NCI-H2029 (cell line): ENCODE data around the gene EDN2.

Source experiments
- DNase-seq: peaks from one replicate; lab custom pipeline; 2025; lab: John Stamatoyannopoulos, UW

EDN2 gene

GRCh38 chr1:41483001-41483850 is 1.3 kb downstream of the EDN2 start:
- no peak for DNase-seq

GRCh38 chr1:41482001-41482765 is 2.3 kb downstream of the EDN2 start:
- peak; percentile 100 for DNase-seq

GRCh38 chr1:41481109-41481775 is 3.2 kb downstream of the EDN2 start:
- peak; percentile 98 for DNase-seq

- no peak for DNase-seq
Observed at GRCh38 chr1:41480204-41481108, 4.0 kb downstream of the EDN2 start.

GRCh38 chr1:41479808-41480160 is 4.7 kb downstream of the EDN2 start:
- DNase-seq, result no peak

- no peak for DNase-seq
Observed at GRCh38 chr1:41479000-41479807, 5.3 kb downstream of the EDN2 start.

- DNase-seq, result no peak
Observed at GRCh38 chr1:41478118-41478748, 6.2 kb downstream of the EDN2 start.

- peak; percentile 99 for DNase-seq
Observed at GRCh38 chr1:41476807-41477361, 7.6 kb downstream of the EDN2 start.

GRCh38 chr1:41475859-41476567 is 8.5 kb downstream of the EDN2 start:
- no peak for DNase-seq

GRCh38 chr1:41475346-41475745 is 9.1 kb downstream of the EDN2 start:
- DNase-seq, result no peak

GRCh38 chr1:41474490-41475271 is 9.8 kb downstream of the EDN2 start:
- DNase-seq, result peak; percentile 77

GRCh38 chr1:41473738-41474362 is 10.6 kb downstream of the EDN2 start:
- no peak for DNase-seq

- no peak for DNase-seq
Observed at GRCh38 chr1:41471658-41472057, 12.8 kb downstream of the EDN2 start.

- DNase-seq, result no peak
Observed at GRCh38 chr1:41469706-41470105, 14.8 kb downstream of the EDN2 start.

GRCh38 chr1:41468122-41468762 is 16.2 kb downstream of the EDN2 start:
- no peak for DNase-seq

- no peak for DNase-seq
Observed at GRCh38 chr1:41467673-41468072, 16.8 kb downstream of the EDN2 start.

- DNase-seq, result peak; percentile 79
Observed at GRCh38 chr1:41466146-41466545, 18.3 kb downstream of the EDN2 start.

GRCh38 chr1:41465741-41466140 is 18.7 kb downstream of the EDN2 start:
- no peak for DNase-seq
